GM18873 (cell line): ENCODE measurements around the gene GADD45G.

ENCODE experiments used
- ATAC-seq: cut with Tn5 transposase; IDR thresholded peaks from one replicate; pipeline ENCODE4 v1.9.1; 2021; ENCODE audit warnings: mild to moderate bottlenecking, moderate library complexity, moderate number of reproducible peaks; ENCODE audit not compliant: unreplicated experiment, low FRiP score

The GADD45G gene

DNA sequence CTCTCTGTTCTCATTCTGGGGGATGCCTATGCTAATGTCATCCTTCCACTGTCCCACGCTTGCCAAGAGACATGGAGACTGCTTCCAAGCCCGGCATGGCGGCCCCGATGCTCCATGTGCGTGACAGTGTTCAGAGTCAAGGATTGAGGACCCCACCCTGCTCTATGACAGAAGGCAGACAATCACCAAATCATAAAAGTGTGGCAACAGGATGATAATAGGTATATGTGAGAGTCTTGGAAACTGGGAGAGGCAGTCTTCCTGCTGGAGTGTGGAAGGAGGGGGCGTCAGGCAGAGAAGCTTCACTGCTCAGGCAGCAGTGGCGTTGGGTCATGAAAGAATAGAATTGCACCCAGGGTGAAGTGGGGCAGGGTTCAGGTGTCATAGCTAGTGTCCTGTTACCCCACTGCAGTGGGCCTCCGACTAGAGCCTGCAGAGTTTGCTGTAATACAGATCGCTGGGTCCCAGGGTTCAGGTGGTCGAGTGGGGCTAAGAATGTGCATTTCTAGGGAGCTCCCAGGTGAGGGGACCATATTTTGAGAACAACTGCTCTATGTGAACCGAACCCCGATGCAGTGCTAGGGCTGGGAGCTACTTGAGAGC lies 12.5 kb upstream of the GADD45G start:
- no peak for ATAC-seq

- ATAC-seq = no peak
Observed at GRCh38 chr9:89592963-89593726, 11.7 kb upstream of the GADD45G start.

DNA sequence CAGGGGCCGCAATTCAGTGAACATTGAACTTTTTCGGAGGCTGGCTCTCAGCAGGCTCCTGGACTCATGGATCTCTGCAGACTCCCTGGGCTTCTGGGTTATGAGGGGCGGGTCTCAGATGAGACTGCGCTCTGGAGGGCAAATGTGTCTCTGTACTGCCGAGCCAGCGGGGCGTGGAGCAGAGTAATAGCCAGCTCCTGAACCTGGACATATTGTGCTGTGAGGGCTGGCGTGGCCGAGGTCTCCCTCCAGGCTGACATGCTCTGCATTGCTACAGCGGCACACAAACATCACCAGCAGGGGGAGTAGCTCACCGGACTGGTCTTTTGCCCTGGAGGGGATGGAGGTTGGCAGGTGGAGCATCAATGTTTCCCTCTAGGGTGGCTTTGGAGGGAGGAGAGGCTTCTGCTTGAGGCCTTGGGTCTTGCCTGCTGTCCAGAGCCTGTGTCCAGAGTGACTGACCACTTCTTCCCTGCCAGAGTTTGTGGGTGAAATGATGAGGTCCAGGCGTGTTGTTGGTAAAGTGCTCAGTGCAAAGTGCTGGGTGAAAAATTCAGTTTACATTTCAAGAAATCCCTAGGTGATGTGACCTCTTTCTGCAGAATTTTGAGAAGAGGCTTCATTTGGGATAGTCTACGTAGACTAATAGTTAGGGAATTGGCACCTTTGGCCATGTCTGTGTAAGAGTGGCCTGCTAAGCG lies 10.9 kb upstream of the GADD45G start:
- ATAC-seq = no peak

- no peak for ATAC-seq
Observed at GRCh38 chr9:89594811-89595550, 9.8 kb upstream of the GADD45G start.

DNA sequence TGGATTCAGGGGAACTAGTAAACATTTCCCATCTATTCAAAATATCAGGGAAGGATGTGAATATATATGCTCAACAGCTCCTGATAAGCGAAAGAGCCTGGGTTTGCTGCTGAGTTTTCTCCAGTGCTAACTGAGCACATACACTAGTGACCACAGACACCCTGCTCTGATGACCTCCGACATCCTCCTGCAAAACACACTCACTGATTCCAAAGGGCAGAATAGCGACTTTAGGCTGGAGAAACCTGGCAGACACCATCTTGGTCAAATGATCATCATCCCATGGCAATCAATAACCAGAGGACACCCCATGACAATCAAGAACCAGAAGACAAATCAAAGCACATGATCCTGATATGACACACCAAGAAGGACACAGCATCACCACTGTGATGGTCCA lies 9.2 kb upstream of the GADD45G start:
- no peak for ATAC-seq

DNA sequence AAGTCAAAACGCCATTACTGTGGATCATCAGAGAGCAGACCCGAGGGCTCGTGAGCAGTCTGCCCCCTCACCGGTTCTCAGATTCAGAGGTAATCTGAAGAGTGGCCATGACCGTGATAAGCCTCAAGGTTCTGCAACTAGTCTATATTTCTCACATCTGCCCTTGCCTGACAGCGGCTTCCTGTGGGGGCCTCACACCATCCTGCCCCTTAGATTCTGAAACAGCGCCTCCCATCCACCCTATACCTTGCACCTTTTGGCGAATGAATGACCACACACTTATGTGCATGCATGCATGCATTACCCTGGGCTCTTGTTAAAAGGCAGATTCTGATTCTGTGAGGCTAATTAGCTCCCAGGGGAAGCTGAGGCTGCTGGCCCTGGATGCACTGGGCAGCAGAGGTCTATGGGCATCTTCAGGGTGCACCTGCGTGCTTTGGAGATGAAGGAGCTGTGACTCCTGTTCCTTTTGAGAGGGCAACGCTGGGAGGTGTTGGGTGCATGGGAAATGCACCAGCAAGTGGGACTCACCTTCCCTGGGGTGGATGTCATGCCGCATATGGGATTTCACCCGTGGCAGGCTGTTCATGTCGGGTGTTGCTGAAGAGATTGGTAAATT lies 7.8 kb upstream of the GADD45G start:
- no peak for ATAC-seq

DNA sequence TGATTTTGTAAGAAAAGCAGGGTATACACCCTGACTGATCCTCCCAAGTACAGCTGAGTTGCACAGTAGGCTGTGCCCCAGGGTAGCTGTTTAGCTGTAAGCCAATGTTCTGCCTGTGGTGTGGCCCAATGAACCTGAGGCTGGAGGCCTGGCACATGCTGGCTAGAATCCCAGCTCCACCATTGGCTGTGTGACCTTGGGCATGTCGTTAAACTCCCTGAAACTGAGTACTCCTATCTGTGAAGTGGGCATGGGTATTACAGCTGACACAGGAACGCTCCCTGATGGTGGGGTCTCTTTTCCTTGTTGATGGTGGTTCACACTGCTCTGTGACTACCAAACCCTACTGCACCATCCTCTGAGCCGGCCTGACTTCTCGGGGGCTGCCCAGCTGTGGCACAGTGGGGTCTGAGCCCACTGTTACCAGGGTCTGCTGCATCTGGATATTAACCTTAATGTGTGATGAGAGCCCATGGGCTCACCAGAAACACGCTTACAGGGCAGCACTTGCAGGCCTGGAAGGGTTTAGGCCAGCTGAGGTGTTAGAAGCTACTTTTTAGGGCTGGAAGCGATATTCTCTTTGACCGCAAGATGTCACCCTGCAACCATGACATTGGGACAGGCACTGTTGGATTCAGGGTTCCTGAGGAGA lies 7.0 kb upstream of the GADD45G start:
- no peak for ATAC-seq

DNA sequence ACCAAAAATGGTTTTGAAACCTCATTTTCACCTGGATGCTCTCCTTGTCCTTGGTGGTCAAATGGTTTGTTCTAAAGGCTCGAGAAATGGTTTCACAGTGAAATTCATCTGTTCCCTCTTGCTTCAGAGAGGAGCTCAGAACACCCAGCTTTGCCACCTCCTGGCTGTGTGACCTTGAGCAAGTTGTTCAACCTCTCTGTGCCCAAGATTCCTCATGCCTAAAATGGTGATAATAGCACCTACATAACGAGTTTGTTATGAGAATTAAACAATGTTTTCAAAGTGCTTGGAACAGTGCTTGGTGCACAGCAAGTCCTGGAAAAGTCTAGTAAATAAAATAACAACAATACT lies 6.5 kb upstream of the GADD45G start:
- no peak for ATAC-seq

GRCh38 chr9:89598926-89599325 lies 5.9 kb upstream of the GADD45G start:
- no peak for ATAC-seq

DNA sequence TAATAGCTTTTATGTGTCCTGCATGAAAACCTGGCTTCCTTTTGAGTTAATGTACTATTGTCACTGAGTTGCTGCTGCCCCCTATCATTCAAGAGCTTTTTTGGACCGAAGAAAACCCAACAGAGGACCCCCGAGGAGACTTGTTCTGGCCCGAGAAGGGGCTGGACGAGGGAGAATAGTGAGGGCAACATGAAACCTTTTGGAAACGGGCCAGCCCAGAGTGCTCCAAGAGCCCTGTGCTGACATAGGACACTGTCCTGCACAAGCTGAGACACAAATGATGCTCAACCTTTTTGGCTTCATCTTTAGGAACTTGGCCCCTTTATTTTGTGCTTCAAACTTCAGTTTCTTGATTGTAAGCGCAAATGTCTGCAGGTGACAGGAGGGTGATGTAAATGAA lies 4.0 kb upstream of the GADD45G start:
- no peak for ATAC-seq

- ATAC-seq = no peak
Observed at GRCh38 chr9:89601306-89601705, 3.5 kb upstream of the GADD45G start.

GRCh38 chr9:89601856-89602562 lies 2.8 kb upstream of the GADD45G start:
- no peak for ATAC-seq

DNA sequence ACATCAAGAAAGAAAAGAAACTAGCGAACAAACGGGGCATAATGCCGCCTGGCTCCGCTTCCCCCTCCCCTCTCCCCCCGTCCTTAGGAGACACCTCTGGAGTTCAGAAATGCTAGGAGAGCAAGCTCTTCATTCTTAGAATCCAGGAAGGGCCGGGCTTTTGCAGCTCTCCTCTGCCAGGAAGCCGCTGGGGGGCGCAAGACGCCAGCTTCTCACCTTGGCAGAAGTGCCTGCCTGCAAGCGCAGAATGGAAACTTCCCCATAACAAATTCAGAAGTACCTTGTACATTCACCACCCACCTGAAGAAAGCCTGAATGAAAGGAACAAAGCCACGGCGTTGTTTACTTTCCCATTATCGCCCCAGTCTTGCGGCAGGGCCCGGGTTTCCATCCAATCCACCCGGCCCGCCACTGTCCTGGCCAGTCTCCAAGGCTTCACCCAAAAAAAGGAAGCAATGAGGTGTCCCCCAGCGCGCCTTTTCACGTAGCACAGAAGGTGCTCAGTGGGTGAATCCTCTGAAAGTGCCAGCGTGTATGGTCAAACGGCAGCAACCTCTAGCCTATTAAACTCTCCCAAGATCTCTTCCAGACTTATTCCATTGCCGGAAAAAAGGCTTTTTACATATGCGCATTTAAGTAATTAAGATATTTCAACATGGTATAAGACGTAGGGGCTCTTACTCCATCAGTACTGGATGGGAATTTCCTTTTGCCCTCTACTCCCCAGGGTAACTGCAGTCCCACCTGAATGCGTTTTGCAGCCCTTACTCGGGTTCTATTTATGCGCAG lies 1.6 kb upstream of the GADD45G start:
- ATAC-seq = no peak

DNA sequence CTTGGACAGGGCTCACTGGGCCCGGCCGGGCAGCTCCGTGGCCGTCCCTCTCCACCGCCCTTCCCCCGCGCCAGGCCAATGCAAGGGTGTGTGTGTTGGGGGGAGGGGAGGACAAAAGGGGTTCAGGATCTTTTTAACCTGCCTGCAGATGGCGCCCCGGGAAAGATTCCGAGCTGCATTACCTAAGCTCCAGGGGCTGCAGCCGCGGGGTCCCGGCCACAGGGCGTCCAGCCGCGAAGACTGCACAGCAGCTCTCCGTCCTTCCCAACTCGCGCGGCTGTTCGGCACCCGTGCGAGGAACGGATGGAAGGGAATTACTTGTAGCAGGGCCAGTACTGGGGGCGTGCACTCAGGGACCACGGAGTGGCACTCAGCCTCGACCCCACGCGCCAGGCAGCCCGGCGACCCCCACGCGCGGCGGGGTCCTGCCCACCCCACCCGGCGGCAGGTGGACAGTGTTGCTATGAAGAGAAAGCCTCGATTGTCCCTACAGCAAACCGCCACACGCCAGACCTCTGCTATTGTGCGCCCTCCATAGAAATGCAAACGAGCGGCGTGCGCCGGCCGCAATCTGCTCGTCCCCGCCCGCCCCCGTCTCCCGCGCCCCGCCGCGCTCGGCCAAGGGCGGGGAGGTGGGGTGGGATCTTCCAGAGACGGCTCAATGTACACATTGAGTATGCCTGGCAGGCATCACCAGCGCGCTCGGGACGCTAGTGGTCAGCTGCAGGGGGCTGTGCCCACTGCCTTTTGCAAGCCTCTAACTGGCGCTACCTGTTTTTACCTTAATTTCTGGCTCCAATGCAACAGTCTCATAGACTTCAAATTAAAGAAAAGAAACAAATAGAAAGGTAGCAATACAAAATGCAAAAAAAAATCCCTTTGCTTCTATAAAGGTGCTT lies 796 bp upstream of the GADD45G start:
- no peak for ATAC-seq

- no peak for ATAC-seq
Observed at GRCh38 chr9:89605465-89606048, 745 bp downstream of the GADD45G start.

DNA sequence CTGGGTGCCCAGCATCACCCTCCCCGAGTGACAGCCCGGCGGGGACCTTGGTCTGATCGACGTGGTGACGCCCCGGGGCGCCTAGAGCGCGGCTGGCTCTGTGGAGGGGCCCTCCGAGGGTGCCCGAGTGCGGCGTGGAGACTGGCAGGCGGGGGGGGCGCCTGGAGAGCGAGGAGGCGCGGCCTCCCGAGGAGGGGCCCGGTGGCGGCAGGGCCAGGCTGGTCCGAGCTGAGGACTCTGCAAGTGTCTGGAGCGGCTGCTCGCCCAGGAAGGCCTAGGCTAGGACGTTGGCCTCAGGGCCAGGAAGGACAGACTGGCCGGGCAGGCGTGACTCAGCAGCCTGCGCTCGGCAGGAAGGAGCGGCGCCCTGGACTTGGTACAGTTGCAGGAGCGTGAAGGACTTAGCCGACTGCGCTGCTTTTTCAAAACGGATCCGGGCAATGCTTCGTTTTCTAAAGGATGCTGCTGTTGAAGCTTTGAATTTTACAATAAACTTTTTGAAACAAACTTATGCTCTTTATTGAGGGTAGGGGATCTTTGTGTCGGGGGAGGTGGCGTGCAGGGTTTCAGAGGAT lies 1.3 kb downstream of the GADD45G start:
- no peak for ATAC-seq

DNA sequence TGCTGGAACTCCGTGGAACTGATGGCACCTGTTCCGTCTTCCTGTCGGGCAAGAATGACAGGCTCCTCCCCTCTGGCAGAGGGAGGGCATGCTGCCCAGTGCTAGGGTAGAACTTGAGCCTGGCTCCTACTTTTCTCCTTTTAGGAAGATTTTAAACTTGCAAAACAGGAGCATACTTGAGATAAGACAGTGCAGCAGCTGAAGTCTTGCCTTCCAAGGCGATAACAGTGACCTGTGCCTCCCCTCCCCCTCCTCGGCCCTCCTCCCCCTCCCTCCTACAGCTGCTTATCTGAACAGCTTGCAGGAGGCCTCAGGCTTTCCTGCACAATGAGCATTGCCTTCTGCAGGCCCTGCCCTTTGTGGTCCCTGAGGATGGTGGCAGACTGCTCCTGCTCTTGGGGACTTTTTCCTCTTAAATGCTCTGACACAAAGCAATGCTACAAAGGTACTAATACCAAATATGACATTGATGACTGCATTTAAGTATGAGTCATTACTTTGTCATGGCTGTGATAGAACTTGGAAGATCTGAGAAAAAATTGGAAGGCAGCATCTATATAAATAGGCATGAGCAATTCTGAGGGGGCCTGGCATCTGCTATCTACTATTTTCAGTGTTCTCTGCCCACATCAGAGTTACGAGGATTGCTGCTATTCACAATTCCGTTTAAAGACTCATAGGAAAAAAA lies 2.0 kb downstream of the GADD45G start:
- no peak for ATAC-seq
